Measurements from ENCODE around the gene SPATA9. TPM values are rescaled to one million over a fixed set of nuclear protein-coding genes. Genes with fewer than 3 reads are reported as not detected.

The SPATA9 gene
- total and polyA plus RNA-seq, 11 donors: 0.17 to 0.99 (median 0.53) TPM; not detected in 7

DNA sequence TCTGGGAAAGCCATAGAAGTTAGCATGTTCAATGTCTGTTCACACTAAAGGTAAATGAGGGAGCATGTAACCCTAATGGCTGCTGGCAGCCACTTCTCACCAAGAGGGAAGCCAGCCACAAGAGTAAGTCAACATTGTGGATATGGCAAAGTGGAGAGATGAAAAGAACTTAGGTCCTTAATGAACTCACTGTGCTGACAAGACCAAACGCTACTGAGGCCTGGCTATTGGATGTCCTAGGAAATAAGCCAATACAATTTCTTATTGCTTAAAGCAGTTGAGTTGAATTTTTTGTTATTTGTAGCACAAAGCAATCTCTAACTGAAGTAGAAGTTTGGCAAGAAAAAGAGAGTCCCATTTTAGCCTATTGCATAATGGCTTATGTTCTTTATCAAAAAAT is 56.1 kb downstream of the SPATA9 start:
- H3K36me3 ChIP-seq: no peaks in the 10 kb centered on the region
- H3K4me1 ChIP-seq: peaks cover 0 to 40% (median 0%) of the 10 kb centered on the region in 12 donors
- DNase-seq (no peak), ATAC-seq (no peak)
- no peak overlapping the region for H3K27ac ChIP-seq
- intact Hi-C loops (cut with DNase I): no loop called here
- H3K27me3 ChIP-seq: no peaks in the 10 kb centered on the region
- H3K9me3 ChIP-seq: no peaks in the 10 kb centered on the region
- no peak overlapping the region for H3K4me3 ChIP-seq
- no peak for TF ChIP-seq POLR2A (IDR thresholded peaks at IDR 0.05)
- WGBS, 4 donors: 79 to 89% (median 80%) methylated on average over 1 of the region's 1 CpG

DNA sequence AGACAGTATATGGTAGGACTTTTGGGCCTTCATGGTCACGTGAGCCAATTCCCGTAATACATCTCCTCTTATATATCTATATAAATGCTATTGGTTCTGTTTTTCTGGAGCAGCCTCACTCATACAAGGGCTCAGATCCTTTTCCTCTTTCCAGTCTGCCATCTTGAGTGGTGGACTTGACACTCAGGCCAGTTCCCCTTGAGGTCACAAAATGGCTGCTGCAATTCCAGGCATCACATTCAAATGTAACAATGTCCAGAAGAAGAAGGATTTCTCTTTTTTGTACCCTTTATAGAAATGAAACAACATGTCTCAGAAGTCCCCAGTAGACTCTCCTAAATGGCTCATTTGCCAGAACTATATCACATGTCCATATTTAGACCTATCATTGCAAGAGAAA is 58.4 kb downstream of the SPATA9 start:
- DNase-seq: no peak
- no peaks in the 10 kb centered on the region for H3K36me3 ChIP-seq
- no peak for ATAC-seq
- H3K4me3 ChIP-seq: no peak overlapping the region
- no peak for TF ChIP-seq POLR2A (IDR thresholded peaks at IDR 0.05)
- TF ChIP-seq, protein P1, sequence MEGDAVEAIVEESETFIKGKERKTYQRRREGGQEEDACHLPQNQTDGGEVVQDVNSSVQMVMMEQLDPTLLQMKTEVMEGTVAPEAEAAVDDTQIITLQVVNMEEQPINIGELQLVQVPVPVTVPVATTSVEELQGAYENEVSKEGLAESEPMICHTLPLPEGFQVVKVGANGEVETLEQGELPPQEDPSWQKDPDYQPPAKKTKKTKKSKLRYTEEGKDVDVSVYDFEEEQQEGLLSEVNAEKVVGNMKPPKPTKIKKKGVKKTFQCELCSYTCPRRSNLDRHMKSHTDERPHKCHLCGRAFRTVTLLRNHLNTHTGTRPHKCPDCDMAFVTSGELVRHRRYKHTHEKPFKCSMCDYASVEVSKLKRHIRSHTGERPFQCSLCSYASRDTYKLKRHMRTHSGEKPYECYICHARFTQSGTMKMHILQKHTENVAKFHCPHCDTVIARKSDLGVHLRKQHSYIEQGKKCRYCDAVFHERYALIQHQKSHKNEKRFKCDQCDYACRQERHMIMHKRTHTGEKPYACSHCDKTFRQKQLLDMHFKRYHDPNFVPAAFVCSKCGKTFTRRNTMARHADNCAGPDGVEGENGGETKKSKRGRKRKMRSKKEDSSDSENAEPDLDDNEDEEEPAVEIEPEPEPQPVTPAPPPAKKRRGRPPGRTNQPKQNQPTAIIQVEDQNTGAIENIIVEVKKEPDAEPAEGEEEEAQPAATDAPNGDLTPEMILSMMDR (IDR thresholded peaks at IDR 0.05): no peak
- no peak overlapping the region for H3K27ac ChIP-seq
- intact Hi-C loops (cut with DNase I): no loop called here
- H3K27me3 ChIP-seq: no peaks in the 10 kb centered on the region
- no peaks in the 10 kb centered on the region for H3K9me3 ChIP-seq
- peaks cover 0 to 44% (median 16%) of the 10 kb centered on the region in 12 donors for H3K4me1 ChIP-seq
- 96 to 100% (median 98%) methylated on average over 2 of the region's 2 CpGs for WGBS, 4 donors

DNA sequence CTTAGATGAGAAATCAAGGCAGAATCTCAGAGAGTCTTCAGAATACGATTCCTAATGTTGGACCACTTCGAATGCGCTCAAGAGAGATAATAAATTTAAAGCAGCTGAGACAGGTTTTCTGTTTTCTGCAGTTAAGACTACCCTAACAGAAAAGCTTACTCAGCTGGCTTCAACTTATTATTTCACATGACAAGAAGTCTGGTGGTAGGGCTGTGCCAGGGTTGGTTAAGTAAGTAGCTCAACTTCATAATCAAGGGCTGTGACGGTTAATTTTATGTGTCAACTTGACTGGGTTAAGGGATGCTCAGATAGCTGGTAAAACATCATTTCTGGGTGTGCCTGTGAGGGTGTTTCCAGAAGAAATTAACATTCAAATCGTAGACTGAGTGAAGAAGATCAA is 59.1 kb downstream of the SPATA9 start:
- 94 to 97% (median 97%) methylated on average over 5 of the region's 5 CpGs for WGBS, 4 donors
- H3K27ac ChIP-seq: no peak overlapping the region
- H3K9me3 ChIP-seq: no peaks in the 10 kb centered on the region
- peaks cover 0 to 41% (median 17%) of the 10 kb centered on the region in 12 donors for H3K4me1 ChIP-seq
- no peaks in the 10 kb centered on the region for H3K36me3 ChIP-seq
- TF ChIP-seq, protein P1 (IDR thresholded peaks at IDR 0.05): no peak
- no peak for TF ChIP-seq POLR2A (IDR thresholded peaks at IDR 0.05)
- no peaks in the 10 kb centered on the region for H3K27me3 ChIP-seq
- no peak overlapping the region for H3K4me3 ChIP-seq
- intact Hi-C loops (cut with DNase I): no loop called here
- DNase-seq (no peak), ATAC-seq (no peak)

DNA sequence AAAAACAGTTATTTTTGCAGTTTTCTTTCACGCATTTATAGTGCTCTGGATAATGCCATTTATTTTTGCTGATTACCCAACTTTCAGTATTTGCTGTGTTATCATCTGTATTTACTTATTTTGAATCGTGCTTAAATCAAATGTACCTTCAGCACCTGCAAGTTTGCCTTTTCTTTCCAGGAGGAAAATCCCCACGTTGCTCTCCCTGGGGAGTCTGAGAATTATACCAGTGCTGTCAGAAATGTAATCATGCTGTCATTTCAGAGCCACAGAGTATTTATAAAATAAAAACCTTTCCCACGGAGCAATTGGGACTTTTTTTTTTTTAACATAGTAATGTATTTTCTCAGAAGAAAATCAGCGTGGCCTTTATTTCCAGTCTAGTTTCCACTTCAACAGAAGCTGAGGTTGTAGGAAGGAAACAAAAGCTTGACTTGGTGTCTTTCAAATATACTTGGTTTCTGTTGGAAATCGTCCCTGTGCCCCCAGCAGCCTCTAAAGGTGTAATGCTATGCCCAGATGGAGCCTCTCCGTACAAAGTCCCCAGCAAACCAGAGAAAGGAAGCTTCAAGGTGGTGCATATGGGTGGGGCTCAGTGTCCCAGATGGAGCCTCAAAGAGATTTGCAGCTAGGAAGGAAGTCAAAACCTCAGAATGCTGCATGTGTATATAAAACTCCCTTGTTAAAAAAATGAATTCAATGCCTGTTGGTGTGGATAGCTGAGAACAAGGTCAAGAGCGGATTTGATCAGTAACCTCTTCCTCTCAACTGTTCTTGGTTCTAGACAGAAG is 60.8 kb downstream of the SPATA9 start:
- no peak for ATAC-seq
- peak overlapping the region in 3 of 12 donors; percentile 57 to 67 (median 64) for H3K4me3 ChIP-seq
- no peak for DNase-seq
- WGBS, 4 donors: 61 to 67% (median 64%) methylated on average over 8 of the region's 8 CpGs
- TF ChIP-seq POLR2A (IDR thresholded peaks at IDR 0.05): no peak
- TF ChIP-seq, protein P1 (IDR thresholded peaks at IDR 0.05): no peak
- H3K9me3 ChIP-seq: no peaks in the 10 kb centered on the region
- no peaks in the 10 kb centered on the region for H3K36me3 ChIP-seq
- peak overlapping the region in 1 of 12 donors; percentile 53 for H3K27ac ChIP-seq
- H3K4me1 ChIP-seq: peaks cover 0 to 36% (median 17%) of the 10 kb centered on the region in 12 donors
- H3K27me3 ChIP-seq: no peaks in the 10 kb centered on the region
- intact Hi-C loops (cut with DNase I): loop anchor here in 1 of 10 donors (2.0 kb wide), 1 partner anchor 67 kb away; the partner anchor contains the start of genes ARSK and SKIC3
